LNCAP (cell line): Measurements from ENCODE around the gene DCAF6.

Source experiments
- TF ChIP-seq, protein P1 (sequence below): fragments of 450-650 bp; IDR thresholded peaks from 2 replicates; pipeline ENCODE4 v1.5.1; 2017; ENCODE audit warnings: mild to moderate bottlenecking

The DCAF6 gene

DNA sequence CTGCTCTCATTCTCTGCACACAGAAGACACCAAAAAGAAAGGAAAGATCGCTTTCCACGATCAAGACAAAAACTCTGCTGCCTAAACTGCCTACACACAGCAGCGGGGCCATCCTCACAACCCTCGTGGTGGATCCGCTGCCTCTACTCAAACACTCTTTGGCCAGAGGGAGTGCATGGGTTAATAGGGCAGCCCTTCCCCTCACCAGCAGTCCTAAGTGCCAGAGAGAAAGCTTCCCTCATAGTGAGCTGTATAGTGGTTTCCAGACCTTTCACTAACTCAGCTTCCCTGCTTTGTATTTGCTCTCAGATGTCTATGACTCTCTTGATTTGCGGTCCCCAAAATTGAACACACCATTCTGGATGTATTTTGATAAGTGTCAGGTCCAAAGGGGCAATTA is 169.4 kb downstream of the DCAF6 start:
- TF ChIP-seq, protein P1, sequence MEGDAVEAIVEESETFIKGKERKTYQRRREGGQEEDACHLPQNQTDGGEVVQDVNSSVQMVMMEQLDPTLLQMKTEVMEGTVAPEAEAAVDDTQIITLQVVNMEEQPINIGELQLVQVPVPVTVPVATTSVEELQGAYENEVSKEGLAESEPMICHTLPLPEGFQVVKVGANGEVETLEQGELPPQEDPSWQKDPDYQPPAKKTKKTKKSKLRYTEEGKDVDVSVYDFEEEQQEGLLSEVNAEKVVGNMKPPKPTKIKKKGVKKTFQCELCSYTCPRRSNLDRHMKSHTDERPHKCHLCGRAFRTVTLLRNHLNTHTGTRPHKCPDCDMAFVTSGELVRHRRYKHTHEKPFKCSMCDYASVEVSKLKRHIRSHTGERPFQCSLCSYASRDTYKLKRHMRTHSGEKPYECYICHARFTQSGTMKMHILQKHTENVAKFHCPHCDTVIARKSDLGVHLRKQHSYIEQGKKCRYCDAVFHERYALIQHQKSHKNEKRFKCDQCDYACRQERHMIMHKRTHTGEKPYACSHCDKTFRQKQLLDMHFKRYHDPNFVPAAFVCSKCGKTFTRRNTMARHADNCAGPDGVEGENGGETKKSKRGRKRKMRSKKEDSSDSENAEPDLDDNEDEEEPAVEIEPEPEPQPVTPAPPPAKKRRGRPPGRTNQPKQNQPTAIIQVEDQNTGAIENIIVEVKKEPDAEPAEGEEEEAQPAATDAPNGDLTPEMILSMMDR: no peak

DNA sequence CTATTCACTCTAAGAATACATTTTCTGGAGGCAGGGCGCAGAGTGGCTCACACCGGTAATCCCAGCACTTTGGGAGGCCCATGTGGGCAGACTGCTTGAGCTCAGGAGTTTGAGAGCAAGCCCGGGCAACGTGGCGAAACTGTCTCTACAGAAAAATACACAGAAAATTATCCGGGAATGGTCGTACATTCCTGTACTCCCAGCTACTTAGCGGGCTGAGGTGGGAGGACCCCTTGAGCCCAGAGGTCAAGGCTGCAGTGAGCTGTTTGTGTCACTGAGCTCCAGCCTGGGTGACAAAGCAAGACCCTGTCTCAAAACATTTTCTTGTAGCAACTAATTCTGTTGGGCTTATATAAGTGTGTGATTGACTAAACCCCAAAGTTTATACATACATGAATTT is 169.8 kb downstream of the DCAF6 start:
- TF ChIP-seq, protein P1: no peak

- TF ChIP-seq, protein P1: no peak
These were observed 174.5 kb downstream of the DCAF6 start for GRCh38 chr1:168110896-168111545.

DNA sequence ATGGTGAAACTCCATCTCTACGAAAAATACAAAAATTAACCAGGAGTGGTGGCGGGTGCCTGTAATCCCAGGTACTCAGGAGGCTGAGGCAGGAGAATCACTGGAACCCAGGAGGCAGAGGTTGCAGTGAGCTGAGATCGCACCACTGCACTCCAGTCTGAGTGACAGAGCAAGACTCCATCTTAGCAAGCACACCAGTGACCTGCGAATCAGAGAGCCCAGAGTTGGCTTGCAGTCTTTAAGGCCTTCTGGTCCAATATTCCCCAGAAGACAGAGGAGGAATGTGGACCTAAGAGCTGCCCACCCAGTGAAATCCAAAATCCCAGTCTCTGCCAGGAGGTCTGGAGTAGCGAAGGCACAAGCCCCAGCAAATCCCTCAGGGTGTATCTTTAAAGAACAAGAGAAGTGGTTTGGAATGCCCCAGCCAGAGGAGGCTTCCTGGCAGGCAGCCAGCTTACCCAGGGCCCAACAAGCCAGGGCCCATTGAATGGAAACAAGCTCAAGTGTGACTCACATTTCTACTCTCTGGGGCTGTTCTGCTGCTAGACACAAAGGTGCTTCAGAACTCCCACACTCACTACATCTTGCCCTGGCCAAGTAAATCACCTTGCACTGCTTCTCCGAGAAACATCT is 176.3 kb downstream of the DCAF6 start:
- TF ChIP-seq, protein P1: no peak

DNA sequence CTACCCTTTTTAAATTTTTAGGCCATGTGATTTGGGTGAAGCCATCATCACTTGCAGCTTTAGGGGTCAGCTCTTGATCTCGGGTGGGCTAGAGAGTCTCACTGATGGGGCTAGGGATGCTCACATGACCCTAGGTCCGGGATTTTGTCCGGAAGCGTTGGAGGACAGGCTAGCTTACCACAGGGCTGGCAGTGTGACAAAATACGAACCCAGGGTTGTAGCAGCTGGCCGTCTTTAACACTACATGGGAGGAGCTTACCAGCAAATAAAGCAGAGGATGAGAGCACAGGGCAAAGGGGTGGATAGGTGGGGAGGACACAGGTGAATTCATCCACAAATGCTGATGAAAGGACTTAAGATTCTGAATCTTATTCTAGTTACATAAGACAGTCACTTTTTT is 178.4 kb downstream of the DCAF6 start:
- TF ChIP-seq, protein P1: no peak

DNA sequence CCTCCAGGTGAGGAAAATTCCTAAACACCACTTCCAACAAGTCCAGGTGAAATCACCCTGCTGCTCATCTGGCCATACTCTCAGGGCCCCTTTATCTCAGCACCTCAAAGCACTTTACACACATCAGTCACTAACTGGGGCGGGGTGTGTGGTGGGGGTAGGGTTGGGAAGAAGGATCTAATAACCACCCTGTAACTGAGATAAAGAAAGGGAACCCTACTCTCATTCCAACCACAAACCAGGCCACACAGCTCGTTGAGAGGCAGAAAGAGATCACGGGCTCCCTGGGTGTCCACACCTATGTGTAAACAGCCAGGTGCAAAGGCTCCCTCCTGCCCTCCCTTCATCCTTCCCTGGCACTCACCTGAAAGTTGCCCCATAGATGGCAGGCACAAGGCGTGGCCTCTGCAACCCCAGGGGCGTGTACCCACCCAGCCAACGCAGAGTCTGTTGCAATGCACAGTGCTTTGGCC is 179.9 kb downstream of the DCAF6 start:
- TF ChIP-seq, protein P1: no peak

GRCh38 chr1:168119750-168120149 is 183.3 kb downstream of the DCAF6 start:
- TF ChIP-seq, protein P1: no peak
